GM12891 (cell line): ENCODE measurements around the gene ASB18.
"Not testable (repeated sequence)": the region's sequence is repeated elsewhere in the genome, so short reads cannot be mapped to it uniquely, and the experiment has no call there.

Experiments used
- DNase-seq: peaks from one replicate; pipeline ENCODE4 v3.0.0; 2011; ENCODE audit warnings: low spot score; ENCODE audit not compliant: insufficient read length
- FAIRE-seq: peaks from 2 replicates; lab custom pipeline; 2011; peaks lifted over from hg19 to GRCh38; lab: Jason Lieb, UNC
- PAX5 ChIP-seq: IDR thresholded peaks from 2 replicates; pipeline ENCODE4 v1.6.1; 2011; ENCODE audit warnings: low read length, moderate library complexity, mild to moderate bottlenecking; ENCODE audit not compliant: insufficient read depth, severe bottlenecking
- POLR2A ChIP-seq: IDR thresholded peaks from 2 replicates; pipeline ENCODE4 v1.6.1; 2011; ENCODE audit warnings: low read depth, low read length, control low read depth
- POLR2AphosphoS5 ChIP-seq: IDR thresholded peaks from 2 replicates; pipeline ENCODE4 v1.6.1; 2011; ENCODE audit warnings: low read depth, low read length, control low read depth
- POU2F2 ChIP-seq: IDR thresholded peaks from 2 replicates; pipeline ENCODE4 v1.6.1; 2011; ENCODE audit warnings: low read depth, mild to moderate bottlenecking, control low read depth, low read length, moderate library complexity
- SPI1 ChIP-seq: IDR thresholded peaks from 2 replicates; pipeline ENCODE4 v1.6.1; 2011; ENCODE audit warnings: low read depth, low read length, control low read depth
- TAF1 ChIP-seq: IDR thresholded peaks from 2 replicates; pipeline ENCODE4 v1.6.1; 2011; ENCODE audit warnings: low read depth, low read length, control low read depth

ASB18 gene

DNA sequence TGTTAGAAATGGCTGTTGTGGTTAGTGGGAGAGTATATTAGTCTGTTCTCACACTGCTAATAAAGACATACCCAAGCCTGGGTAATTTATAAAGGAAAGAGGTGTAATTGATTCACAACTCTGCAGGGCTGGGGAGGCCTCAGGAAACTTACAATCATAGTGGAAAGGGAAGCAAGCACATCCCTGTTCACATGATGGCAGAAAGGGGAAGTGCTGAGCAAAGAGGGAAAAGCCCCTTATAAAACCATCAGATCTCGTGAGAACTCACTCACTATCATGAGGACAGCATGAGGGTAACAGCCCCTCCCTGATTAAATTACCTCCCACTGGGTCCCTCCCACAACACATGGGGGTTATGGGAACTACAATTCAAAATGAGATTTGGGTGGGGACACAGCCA lies 24.2 kb upstream of the ASB18 start:
- not testable (repeated sequence) for DNase-seq, FAIRE-seq
- peak; percentile 66 for TF ChIP-seq SPI1

DNA sequence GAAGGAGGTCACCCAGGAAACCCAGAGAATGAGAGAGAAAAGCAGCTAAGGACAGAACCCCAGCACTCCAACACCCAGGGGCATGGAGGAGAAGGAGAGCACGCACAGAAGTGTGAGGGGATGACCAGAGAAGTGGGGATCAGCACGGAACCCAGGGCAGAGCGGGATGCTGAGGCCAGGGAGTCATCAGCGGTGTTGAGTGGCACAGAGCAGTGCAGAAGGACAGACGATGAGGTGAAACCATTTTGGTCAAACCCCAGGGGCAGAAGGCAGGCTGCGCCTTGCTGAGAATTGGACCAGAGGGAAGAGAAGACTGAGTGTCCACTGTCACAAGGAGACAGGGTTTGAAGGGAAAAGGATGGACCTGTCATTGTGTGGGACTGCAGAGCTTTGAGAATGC lies 23.4 kb upstream of the ASB18 start:
- FAIRE-seq: no peak

DNA sequence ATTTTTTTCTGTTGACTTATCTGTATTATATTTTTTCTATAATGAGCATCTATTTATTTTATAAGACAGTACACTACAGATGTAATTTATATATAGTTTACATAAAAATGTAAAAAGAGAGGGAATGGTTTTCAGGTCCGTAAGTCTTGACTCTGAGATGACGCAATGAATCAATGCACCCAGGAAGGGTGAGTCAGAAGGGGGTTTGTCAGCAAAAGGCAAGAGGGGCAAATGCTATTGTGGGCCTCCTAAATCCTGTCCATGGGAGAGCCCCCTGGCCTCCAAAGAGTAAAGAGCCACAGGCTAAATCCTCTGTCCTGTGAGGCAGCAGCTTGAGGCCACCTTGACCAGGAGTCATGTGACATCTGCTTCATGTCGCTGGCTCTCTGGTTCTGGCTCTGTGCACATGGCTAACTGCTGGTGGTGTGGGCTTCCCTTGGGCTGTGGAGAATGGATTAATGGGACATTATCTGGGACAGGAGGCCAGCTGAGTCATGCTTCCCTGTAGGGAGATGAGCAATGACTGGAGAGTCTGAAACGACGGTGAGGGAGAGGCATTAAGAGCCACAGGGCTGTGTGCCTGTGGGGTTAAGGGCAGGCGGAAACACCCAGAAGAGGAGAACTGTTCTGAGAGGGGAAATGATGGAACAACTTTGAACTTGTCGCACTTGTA lies 22.8 kb upstream of the ASB18 start:
- FAIRE-seq (no peak), DNase-seq (no peak)

More for the DNA sequence above, 23.4 kb upstream of the ASB18 start:
- TF ChIP-seq TAF1: no peak
- no peak for TF ChIP-seq POLR2AphosphoS5
- no peak for TF ChIP-seq POLR2A
- TF ChIP-seq SPI1: no peak
- no peak for TF ChIP-seq POU2F2
- no peak for TF ChIP-seq PAX5
- DNase-seq: no peak

DNA sequence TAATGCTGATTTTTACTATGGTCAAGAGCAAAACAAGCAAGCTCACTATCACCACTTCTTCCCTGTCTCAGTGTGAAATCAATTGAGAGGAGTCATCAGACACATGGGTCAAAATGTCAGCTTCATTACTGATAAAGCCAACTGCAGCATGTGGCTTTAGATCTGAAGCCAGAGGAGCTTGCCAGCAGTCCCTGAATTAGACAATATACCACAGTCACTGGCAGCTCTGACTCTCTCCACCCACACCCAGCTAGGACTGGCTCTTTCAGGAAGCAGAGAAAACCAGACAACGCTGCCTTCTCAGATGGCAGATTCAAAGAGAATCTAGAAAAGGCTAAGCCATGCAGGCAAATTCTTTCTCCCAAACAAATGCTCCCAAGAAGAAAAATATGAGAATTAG lies 20.0 kb upstream of the ASB18 start:
- TF ChIP-seq POU2F2: no peak
- no peak for TF ChIP-seq TAF1
- TF ChIP-seq POLR2A: no peak
- TF ChIP-seq POLR2AphosphoS5: no peak
- no peak for TF ChIP-seq SPI1
- TF ChIP-seq PAX5: no peak
- FAIRE-seq (no peak), DNase-seq (no peak)

More for the DNA sequence above, 22.8 kb upstream of the ASB18 start:
- TF ChIP-seq POU2F2: no peak
- TF ChIP-seq TAF1: no peak
- no peak for TF ChIP-seq SPI1
- TF ChIP-seq POLR2AphosphoS5: no peak
- TF ChIP-seq POLR2A: no peak
- no peak for TF ChIP-seq PAX5

DNA sequence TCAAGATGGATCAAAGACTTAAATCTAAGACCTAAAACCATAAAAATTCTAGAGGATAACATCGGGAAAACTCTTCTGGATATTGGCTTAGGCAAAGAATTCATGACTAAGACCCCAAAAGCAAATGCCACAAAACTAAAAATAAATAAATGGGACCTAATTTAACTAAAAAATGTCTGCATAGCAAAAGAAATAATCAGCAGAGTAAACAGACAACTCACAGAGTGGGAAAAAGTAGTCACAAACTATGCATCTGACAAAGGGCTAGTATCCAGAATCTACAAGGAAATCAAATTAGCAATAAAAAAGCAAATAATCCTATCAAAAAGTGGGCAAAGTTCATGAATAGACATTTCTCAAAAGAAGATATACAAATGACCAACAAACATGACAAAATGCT lies 18.2 kb upstream of the ASB18 start:
- FAIRE-seq: no peak
- no peak for DNase-seq
- TF ChIP-seq SPI1: no peak
- no peak for TF ChIP-seq POLR2A
- no peak for TF ChIP-seq POLR2AphosphoS5
- no peak for TF ChIP-seq POU2F2
- no peak for TF ChIP-seq PAX5
- TF ChIP-seq TAF1: no peak

DNA sequence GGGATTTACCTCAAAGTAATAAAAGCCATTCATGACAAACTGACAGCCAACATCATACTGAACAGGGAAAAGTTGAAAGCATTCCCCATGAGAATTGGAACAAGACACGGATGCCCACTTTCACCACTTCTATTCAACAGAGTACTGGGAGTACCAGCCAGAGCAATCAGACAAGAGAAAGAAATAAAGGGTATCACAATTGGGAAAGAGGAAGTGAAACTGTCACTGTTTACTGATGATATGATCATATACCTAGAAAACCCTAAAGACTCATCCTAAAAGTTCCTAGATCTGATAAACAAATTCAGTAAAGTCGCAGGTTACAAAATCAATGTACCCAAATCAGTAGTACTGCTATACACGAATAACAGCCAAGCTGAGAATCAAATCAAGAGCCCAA lies 17.2 kb upstream of the ASB18 start:
- FAIRE-seq (no peak), DNase-seq (no peak)
- no peak for TF ChIP-seq POLR2AphosphoS5
- TF ChIP-seq SPI1: peak; percentile 78

DNA sequence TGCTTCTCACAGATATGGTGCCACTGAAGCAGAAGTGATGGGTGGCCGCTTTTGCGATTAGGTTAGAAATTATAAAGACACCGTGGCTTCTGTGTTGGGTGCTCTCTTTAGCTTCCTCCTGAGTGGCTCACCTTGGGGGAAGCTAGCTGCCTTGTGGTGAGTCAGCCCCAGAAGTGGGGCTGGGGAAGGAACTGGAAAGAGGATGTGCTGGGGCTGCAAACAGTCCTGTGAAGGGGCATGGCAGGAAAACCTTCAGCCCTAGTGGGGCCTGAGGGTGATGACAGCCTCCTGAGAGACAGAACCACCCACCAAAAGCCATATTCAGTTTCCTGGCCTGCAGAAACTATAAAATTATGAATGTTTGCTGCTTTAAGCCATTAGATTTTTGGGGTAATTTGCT lies 8.9 kb upstream of the ASB18 start:
- no peak for TF ChIP-seq POU2F2
- no peak for TF ChIP-seq PAX5
- TF ChIP-seq POLR2A: no peak
- TF ChIP-seq SPI1: no peak
- no peak for TF ChIP-seq POLR2AphosphoS5
- TF ChIP-seq TAF1: no peak
- no peak for DNase-seq
- FAIRE-seq: no peak

DNA sequence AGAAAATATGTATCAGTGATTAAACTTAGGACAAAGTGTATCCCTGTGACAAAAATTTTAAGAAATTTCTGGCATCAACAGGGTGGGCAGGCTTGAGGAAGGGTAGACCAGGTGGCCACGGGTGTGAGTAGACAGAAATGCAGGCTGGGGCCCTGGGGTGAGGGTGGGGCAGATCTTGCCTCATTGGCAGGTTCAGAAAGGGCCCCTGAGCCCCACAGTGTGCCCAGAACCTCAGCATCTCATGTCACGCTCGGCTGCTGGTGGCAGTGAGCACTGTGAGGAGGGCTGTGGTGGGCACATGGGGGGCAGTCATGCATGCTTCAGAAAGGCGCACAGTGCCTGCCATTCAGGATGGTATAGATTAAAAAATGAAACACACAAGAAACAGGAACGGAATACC lies 7.6 kb upstream of the ASB18 start:
- FAIRE-seq (no peak), DNase-seq (no peak)
- TF ChIP-seq POLR2A (no peak), SPI1 (no peak), PAX5 (no peak), POU2F2 (no peak), POLR2AphosphoS5 (no peak), TAF1 (no peak)

DNA sequence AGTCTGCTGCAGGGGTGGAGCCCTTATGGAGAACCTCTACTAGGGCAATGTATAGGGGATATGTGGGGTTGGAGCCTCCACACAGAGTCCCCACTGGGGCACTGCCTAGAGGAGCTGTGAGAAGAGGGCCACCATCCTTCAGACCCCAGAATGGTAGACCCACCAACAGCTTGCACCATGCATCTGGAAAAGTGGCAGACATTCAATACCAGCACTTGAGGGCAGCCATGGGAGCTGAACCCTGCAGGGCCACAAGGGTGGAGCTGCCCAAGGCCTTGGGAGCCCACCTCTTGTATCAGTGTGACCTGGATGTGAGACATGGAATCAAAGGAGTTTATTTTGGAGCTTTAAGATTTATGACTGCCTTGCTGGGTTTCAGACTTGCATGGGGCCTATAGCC lies 5.7 kb upstream of the ASB18 start:
- not testable (repeated sequence) for FAIRE-seq, DNase-seq

DNA sequence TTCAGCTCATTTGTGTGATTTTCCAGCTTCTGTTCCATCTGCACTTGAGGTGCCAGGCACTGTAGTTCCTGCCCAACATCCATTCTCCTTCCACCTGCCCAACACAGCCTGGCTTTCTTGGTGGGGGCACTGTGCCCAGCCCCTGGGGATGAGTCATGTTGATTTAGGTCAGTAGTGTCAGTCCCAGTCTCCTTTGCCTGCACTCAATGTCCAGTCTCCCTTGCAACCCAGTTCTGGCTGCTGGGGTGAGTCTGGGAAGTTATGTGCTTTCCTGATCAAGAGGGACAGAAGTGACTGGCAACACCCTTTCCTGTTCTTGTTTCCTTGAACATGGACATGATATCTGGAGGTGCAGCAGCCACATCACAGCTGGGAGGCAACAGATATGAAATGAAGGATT lies 1.5 kb upstream of the ASB18 start:
- no peak for TF ChIP-seq SPI1
- TF ChIP-seq POLR2A: no peak
- TF ChIP-seq PAX5: no peak
- no peak for TF ChIP-seq POU2F2
- TF ChIP-seq TAF1: no peak
- no peak for TF ChIP-seq POLR2AphosphoS5

DNA sequence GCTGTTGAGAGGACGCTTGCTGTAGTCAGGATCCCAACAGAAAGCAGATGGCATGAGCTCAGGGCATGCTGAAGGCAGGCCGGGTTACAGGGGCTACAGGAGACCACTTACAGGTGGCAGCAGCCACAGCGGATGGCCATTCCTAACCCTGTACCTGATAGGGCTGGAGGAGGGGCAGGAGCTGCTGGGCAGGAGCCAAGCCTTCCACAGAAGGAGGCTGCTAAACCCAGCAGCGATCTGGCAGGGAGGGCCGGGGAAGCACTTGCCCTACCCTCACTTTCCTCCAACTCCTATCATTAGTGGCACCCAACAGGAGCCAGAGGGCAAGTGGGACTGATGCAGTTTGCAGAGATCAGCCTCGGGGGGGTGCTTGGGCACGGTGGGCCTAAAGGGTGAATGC lies 2.0 kb downstream of the ASB18 start:
- no peak for FAIRE-seq
- no peak for DNase-seq
- no peak for TF ChIP-seq TAF1
- TF ChIP-seq SPI1: no peak
- TF ChIP-seq POLR2A: no peak
- no peak for TF ChIP-seq POU2F2
- TF ChIP-seq PAX5: no peak
- TF ChIP-seq POLR2AphosphoS5: no peak

More for the DNA sequence above, 1.5 kb upstream of the ASB18 start:
- no peak for DNase-seq
- FAIRE-seq: no peak
